A549 (cell line): ENCODE measurements around the gene SRCIN1.
"Not testable (repeated sequence)": the region's sequence is repeated elsewhere in the genome, so short reads cannot be mapped to it uniquely, and the experiment has no call there.

Source experiments
- ATOH8 ChIP-seq: fragments of 250-450 bp; sonication (Bioruptor Pico); IDR thresholded peaks from 2 replicates; pipeline ENCODE4 v1.5.0; 2020; ENCODE audit warnings: low read depth, mild to moderate bottlenecking, moderate library complexity
- CTCF ChIP-seq: fragments of >200 bp; sonication (Bioruptor Twin); formaldehyde crosslinking; IDR thresholded peaks from 3 replicates; pipeline ENCODE4 v1.5.1; 2016
- ESRRA ChIP-seq: fragments of 150-350 bp; IDR thresholded peaks from 2 replicates; pipeline ENCODE4 v1.6.1; 2014; ENCODE audit warnings: mild to moderate bottlenecking, low read length, borderline replicate concordance
- GATA3 ChIP-seq: IDR thresholded peaks from 2 replicates; pipeline ENCODE4 v1.6.1; 2012; ENCODE audit warnings: borderline replicate concordance
- JUN ChIP-seq, 2 experiments: fragments of >200 bp; sonication (Bioruptor Twin); formaldehyde crosslinking; IDR thresholded peaks; 2 replicates in 1 of 2; 3 replicates in 1 of 2; pipeline ENCODE4 v1.6.1; 2016 to 2017
- JUNB ChIP-seq: fragments of >200 bp; sonication (Bioruptor Twin); formaldehyde crosslinking; IDR thresholded peaks from 2 replicates; pipeline ENCODE4 v1.6.1; 2016
- KDM1A ChIP-seq: fragments of 200-600 bp; sonication (generic); IDR thresholded peaks from 2 replicates; pipeline ENCODE4 v1.6.1; 2016; ENCODE audit warnings: low read depth, mild to moderate bottlenecking
- POLR2A ChIP-seq: IDR thresholded peaks from 2 replicates; pipeline ENCODE4 v1.6.1; 2012; ENCODE audit warnings: mild to moderate bottlenecking, low read length
- RAD21 ChIP-seq, 2 experiments: fragments of >200 bp in 1 of 2; sonication (Bioruptor Twin) in 1 of 2; formaldehyde crosslinking in 1 of 2; IDR thresholded peaks in 1 of 2; conservative IDR thresholded peaks in 1 of 2; 2 replicates in 1 of 2; 3 replicates in 1 of 2; pipeline ENCODE4 v1.6.1; 2012 to 2018; ENCODE audit warnings: inconsistent platforms in 1 of 2
- REST ChIP-seq: fragments of 200-600 bp; sonication (generic); IDR thresholded peaks from 2 replicates; pipeline ENCODE4 v1.6.1; 2016; ENCODE audit warnings: antibody characterized with exemption, mild to moderate bottlenecking, moderate library complexity

GRCh38 chr17:38499230-38499629 lies 106.5 kb downstream of the SRCIN1 start:
- not testable (repeated sequence) for TF ChIP-seq ATOH8 (CRISPR knock-in tag); CTCF; GATA3; REST; ESRRA; KDM1A; JUNB; POLR2A; RAD21 (conservative IDR thresholded peaks at IDR 0.05 in 1 of 2, IDR thresholded peaks at IDR 0.05 in 1 of 2); JUN (IDR thresholded peaks at IDR 0.05)
